NCI-H128 (cell line): ENCODE data around the gene FAM3B.

ENCODE experiments used
- DNase-seq: peaks from one replicate; lab custom pipeline; 2025; ENCODE audit not compliant: unreplicated experiment; lab: John Stamatoyannopoulos, UW

Gene FAM3B

DNA sequence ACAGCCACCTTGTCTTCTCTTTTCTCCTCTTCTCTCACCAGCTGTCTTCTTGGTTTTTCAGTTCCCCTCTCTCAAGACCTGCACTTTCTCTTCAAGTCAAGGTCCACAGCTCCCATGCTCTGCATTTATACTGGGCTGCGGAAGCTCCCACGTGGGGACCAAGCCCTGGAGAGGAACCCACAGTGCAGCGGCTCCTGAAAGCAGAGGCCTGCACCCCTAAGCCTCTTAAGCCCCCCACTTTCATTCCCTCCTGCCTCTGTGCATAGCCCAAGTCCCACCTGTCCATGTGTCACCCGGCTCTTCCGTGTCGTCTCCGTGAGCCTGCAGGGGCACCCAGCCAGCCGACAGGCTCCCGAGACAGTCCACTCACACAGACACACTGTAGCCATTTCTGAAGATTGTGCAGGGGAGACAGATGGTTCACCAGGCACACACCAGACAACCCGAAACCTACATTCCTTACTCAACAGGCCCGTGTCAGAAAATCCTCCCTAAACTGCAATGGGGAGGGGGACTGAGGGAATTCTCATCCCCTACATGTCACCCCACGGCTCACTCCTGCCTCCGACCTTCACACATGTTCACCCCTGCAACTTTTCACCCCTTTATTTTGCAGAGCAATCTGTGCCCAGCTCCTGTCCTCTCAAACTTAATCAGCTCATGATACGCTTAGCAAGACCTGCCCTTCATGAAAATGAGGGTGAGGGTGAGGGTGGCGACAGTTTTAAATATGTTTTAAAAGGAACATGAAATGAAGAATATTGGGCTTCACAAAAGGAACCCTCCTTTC is 51.5 kb downstream of the FAM3B start:
- no peak for DNase-seq

GRCh38 chr21:41368735-41369104 is 52.1 kb downstream of the FAM3B start:
- DNase-seq: no peak

GRCh38 chr21:41369105-41369919 is 52.7 kb downstream of the FAM3B start:
- DNase-seq: no peak

- DNase-seq: no peak
Measured at GRCh38 chr21:41369920-41370839, 53.6 kb downstream of the FAM3B start.

GRCh38 chr21:41370840-41371684 is 54.5 kb downstream of the FAM3B start:
- DNase-seq: no peak

DNA sequence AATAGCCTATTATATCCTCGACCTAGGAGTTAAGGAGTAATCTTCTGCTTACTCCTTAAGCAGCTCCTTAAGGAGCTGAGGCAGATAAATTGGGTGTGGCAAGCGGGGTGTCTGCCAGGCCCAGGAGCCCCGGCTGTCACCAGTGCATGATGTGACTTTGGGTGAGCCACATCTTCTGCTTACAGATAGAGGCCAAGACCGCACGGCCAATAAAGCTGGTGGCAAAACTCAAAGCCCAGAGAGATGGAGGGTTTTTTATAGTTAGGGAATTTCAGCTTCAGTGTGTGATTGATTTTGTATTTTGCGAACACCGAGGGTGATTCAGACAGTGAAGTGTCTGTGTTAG is 55.1 kb downstream of the FAM3B start:
- DNase-seq: no peak

DNA sequence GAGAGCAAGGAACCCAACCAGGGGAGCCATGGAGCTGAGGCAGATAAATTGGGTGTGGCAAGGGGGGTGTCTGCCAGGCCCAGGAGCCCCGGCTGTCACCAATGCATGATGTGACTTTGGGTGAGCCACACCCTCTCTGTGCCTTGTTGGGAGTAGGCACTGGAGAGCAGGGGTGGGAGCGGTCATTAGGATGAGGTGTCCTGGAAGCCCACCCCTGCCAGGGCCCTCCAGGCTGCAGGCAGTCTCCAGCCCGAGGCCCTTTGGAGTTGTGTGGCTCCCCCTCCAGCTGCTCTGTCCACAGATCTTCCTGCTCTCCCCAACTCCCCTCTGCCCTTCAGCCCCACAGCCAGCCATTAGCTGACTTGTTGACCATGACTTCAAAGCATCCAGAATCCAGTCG is 56.7 kb downstream of the FAM3B start:
- no peak for DNase-seq

DNA sequence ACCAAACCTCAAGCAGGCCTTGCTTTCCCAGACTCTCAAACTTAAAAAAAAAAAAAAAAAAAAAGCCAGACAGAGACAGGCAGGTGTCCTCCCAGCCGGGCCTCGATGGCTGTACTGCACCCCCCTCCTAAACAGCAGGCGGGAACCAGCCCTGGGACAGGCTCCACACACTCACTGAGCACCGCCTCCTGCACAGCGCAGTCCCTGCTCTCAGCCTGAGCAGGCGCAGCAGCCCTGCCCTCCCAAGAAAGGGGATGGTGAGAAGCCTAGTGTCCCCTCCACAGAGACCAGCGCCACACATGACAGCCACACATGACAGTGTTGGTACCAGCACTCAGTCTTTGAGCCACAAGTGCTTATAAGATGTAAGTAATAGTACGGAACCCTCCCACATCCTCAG is 57.2 kb downstream of the FAM3B start:
- DNase-seq: no peak

DNA sequence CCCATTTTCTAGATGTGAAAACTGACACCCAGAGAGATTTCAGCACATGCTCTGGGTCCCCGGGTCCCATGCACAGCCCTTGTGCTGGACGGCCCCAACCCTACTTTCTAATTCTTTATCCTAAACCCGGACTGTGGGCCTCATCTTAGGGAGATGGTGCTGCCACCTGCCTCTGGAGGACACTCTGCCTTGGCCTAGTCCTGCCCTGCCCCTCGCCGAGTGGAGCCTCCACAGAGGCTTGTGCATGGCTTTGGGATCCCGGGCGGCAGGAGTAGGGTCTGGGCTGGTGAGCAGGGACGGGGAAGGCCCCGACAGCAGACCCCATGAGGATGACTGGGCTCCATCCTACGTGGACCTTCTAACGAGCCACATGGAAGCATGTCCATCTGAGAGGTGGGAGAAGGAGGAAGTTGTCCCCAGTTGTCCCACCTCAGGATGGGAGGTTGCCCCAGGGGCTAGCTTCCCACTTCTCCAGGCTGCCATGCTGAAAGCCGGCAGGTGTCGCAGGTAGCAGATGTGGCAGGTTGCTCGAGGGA is 57.6 kb downstream of the FAM3B start:
- no peak for DNase-seq

- DNase-seq: no peak
Measured at GRCh38 chr21:41374867-41375533, 58.4 kb downstream of the FAM3B start.

DNA sequence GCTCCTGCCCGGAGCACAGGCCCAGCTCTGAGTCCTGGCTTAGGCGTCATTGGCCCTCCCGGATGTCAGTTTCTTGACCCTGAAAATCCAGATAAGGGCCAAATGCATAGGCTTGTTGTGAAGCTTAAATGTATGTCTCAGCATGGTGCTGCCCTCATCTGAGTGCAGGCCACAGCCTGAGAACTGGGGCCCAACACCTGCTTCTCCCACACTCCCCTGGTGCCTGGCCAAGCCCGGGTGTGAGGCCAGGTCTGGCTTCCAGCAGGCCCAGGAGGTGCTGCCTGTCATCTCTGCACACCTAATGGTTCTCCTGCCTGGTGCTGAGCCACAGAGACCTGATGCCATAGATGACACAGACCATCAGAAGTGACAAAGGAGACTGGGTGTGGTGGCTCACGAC is 59.3 kb downstream of the FAM3B start:
- DNase-seq: no peak

DNA sequence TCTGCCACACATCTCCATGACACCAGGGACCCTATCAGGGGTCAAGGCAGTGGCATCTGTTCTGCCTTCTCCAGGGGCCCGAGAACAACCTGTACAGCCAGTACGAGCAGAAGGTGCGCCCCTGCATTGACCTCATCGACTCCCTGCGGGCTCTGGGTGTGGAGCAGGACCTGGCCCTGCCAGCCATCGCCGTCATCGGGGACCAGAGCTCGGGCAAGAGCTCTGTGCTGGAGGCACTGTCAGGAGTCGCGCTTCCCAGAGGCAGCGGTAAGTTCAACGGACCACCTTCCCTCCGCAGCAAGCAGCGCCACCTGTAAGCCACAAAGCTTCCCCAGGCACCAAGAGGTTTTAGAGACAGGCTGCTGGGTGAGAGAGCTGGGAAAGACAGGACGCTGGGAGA is 61.1 kb downstream of the FAM3B start:
- no peak for DNase-seq

GRCh38 chr21:41378849-41379248 is 62.2 kb downstream of the FAM3B start:
- DNase-seq: no peak

- DNase-seq: no peak
Measured at GRCh38 chr21:41379901-41380300, 63.3 kb downstream of the FAM3B start.

DNA sequence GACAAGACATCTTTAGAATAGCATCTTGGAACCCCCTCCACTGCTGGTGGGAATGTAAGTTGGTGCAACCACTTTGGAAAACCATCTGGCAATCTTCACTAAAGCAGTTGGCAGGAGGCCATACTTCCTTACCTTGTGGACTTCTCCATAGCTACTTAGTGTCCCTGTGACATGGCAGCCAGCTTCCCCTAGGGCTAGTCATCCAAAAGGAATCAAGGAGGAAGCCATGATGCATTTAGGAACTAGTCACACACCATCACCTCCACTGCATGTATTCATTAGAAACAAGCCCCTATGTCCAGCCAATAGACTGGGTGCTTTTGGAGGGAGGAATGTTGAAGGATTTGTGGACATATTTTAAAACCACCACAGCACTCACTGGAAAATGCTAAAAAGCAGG is 65.1 kb downstream of the FAM3B start:
- DNase-seq: no peak

- DNase-seq: no peak
Measured at GRCh38 chr21:41387042-41387819, 70.6 kb downstream of the FAM3B start.

DNA sequence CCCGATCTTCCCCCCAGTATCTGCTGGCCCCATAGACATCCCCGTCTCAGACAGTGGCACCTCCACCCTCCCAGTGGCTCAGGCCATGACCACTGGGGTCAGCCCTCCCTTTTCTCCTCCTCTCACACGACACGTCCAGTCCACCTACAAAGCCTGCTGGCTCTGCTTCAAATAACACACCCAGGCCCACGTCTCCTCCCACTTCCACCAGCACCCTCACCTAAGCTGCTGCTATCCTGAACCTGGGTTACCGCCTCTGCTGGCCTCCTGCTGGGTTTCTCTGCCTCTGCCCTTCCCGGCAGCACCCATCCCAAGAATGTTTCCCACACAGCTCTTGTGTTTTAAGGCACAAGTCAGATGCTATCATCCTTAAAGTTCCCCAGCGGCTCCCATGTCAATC is 71.2 kb downstream of the FAM3B start:
- DNase-seq: no peak

- DNase-seq: no peak
Measured at GRCh38 chr21:41388259-41388658, 71.7 kb downstream of the FAM3B start.

- no peak for DNase-seq
Measured at GRCh38 chr21:41390043-41390639, 73.5 kb downstream of the FAM3B start.
